ENCODE results near the gene CEP43. TPM values are rescaled to one million over a fixed set of nuclear protein-coding genes. Genes with fewer than 3 reads are reported as not detected.
A peak's percentile ranks its signal among the peaks of the same experiment; 100 is the strongest.
"Not testable (repeated sequence)": the region's sequence is repeated elsewhere in the genome, so short reads cannot be mapped to it uniquely, and the experiment has no call there.

Gene CEP43
- total RNA-seq, 1 experiment from 2014 or later, result 37.0 TPM

GRCh38 chr6:166950443-166950821 lies 48.8 kb upstream of the CEP43 start:
- no peak for TF ChIP-seq CTCF (IDR thresholded peaks at IDR 0.05; ENCODE audit: insufficient read depth in 1 of 2, low read depth in 1 of 2, low read length in 1 of 2, severe bottlenecking in 1 of 2, unreplicated experiment in 1 of 2)
- peaks cover 10% of the 10 kb centered on the region; the same call in 1 of the 2 replicates for H3K4me1 ChIP-seq
- H3K27me3 ChIP-seq (replicated peaks; ENCODE audit: control insufficient read depth, insufficient read depth, low read length), result no peaks in the 10 kb centered on the region
- no peak overlapping the region for H3K4me3 Mint-ChIP-seq (ENCODE audit: unreplicated experiment)
- ChIA-PET CTCF (no interaction called here), POLR2A (no interaction called here)
- no peak overlapping the region for H3K27ac Mint-ChIP-seq (ENCODE audit: unreplicated experiment)
- no peaks in the 10 kb centered on the region for H3K9me3 ChIP-seq
- no peak overlapping the region for H3K4me3 ChIP-seq (ENCODE audit: low read depth, low read length)
- H3K27me3 Mint-ChIP-seq (ENCODE audit: insufficient read depth, unreplicated experiment), result no peaks in the 10 kb centered on the region
- BruUV-seq (replicated peaks), result no TSS peak
- no peak for DNase-seq
- intact Hi-C loops (cut with micrococcal nuclease; ENCODE audit: unreplicated experiment), result no loop called here
- no peaks in the 10 kb centered on the region for H3K9me3 Mint-ChIP-seq (ENCODE audit: unreplicated experiment)
- peaks cover 5% of the 10 kb centered on the region for H3K36me3 Mint-ChIP-seq (ENCODE audit: insufficient read depth, unreplicated experiment)
- peaks cover 14% of the 10 kb centered on the region for H3K4me1 Mint-ChIP-seq (ENCODE audit: low read depth, unreplicated experiment)
- no peaks in the 10 kb centered on the region for H3K36me3 ChIP-seq (ENCODE audit: control insufficient read depth, insufficient read depth, low read length)

GRCh38 chr6:166950892-166951669 lies 48.1 kb upstream of the CEP43 start:
- POLR2A ChIA-PET, result not testable (repeated sequence)

GRCh38 chr6:166951670-166952060 lies 47.5 kb upstream of the CEP43 start:
- Mint-ChIP-seq H3K4me3 (ENCODE audit: unreplicated experiment) (no peak overlapping the region), H3K27me3 (ENCODE audit: insufficient read depth, unreplicated experiment) (no peaks in the 10 kb centered on the region), H3K36me3 (ENCODE audit: insufficient read depth, unreplicated experiment) (peaks cover 12% of the 10 kb centered on the region), H3K4me1 (ENCODE audit: low read depth, unreplicated experiment) (peaks cover 14% of the 10 kb centered on the region), H3K9me3 (ENCODE audit: unreplicated experiment) (no peaks in the 10 kb centered on the region), H3K27ac (ENCODE audit: unreplicated experiment) (no peak overlapping the region)
- DNase-seq, result no peak
- intact Hi-C loops (cut with micrococcal nuclease; ENCODE audit: unreplicated experiment), result loop anchor here (1.0 kb wide), 2 partner anchors 165 to 176 kb away; no protein-coding TSS in a partner anchor
- TF ChIP-seq CTCF (IDR thresholded peaks at IDR 0.05; ENCODE audit: insufficient read depth in 1 of 2, low read depth in 1 of 2, low read length in 1 of 2, severe bottlenecking in 1 of 2, unreplicated experiment in 1 of 2), result no peak
- BruUV-seq (replicated peaks), result no TSS peak
- H3K9me3 ChIP-seq, result no peaks in the 10 kb centered on the region
- no peak overlapping the region for H3K4me3 ChIP-seq (ENCODE audit: low read depth, low read length)
- H3K36me3 ChIP-seq (ENCODE audit: control insufficient read depth, insufficient read depth, low read length), result no peaks in the 10 kb centered on the region
- H3K4me1 ChIP-seq, result peaks cover 10% of the 10 kb centered on the region; the same call in 1 of the 2 replicates
- ChIA-PET POLR2A (no interaction called here), CTCF (interaction anchor here (0.9 to 1.7 kb wide), 3 partner anchors 165 to 178 kb away, joined by 4 to 9 read pairs (median 5); no protein-coding TSS in a partner anchor)
- H3K27me3 ChIP-seq (replicated peaks; ENCODE audit: control insufficient read depth, insufficient read depth, low read length), result no peaks in the 10 kb centered on the region

More at GRCh38 chr6:166950892-166951669, 48.1 kb upstream of the CEP43 start:
- H3K4me1 Mint-ChIP-seq (ENCODE audit: low read depth, unreplicated experiment), result peaks cover 14% of the 10 kb centered on the region
- not testable (repeated sequence) for H3K27ac Mint-ChIP-seq (ENCODE audit: unreplicated experiment); H3K27me3 Mint-ChIP-seq (ENCODE audit: insufficient read depth, unreplicated experiment); BruUV-seq (replicated peaks); H3K4me3 Mint-ChIP-seq (ENCODE audit: unreplicated experiment); H3K4me3 ChIP-seq (ENCODE audit: low read depth, low read length); H3K27me3 ChIP-seq (replicated peaks; ENCODE audit: control insufficient read depth, insufficient read depth, low read length); H3K4me1 ChIP-seq; H3K9me3 Mint-ChIP-seq (ENCODE audit: unreplicated experiment); H3K9me3 ChIP-seq; H3K36me3 ChIP-seq (ENCODE audit: control insufficient read depth, insufficient read depth, low read length)
- peak; percentile 74 to 79 for DNase-seq
- intact Hi-C loops (cut with micrococcal nuclease; ENCODE audit: unreplicated experiment), result loop anchor here (1.0 kb wide), 2 partner anchors 165 to 176 kb away; no protein-coding TSS in a partner anchor
- CTCF ChIA-PET, result interaction anchor here (0.5 to 1.7 kb wide), 4 partner anchors 24 to 178 kb away, joined by 3 to 9 read pairs (median 4); no protein-coding TSS in a partner anchor
- TF ChIP-seq CTCF (IDR thresholded peaks at IDR 0.05; ENCODE audit: insufficient read depth in 1 of 2, low read depth in 1 of 2, low read length in 1 of 2, severe bottlenecking in 1 of 2, unreplicated experiment in 1 of 2), result peak; percentile 61 to 80
- peaks cover 10% of the 10 kb centered on the region for H3K36me3 Mint-ChIP-seq (ENCODE audit: insufficient read depth, unreplicated experiment)
